CD4-positive, alpha-beta T cell (primary cell): ENCODE results near the gene FILIP1. TPM values are rescaled to one million over a fixed set of nuclear protein-coding genes. Genes with fewer than 3 reads are reported as not detected.

Experiments used
- ATAC-seq: fragments of 200-7000 bp; cut with Tn5 transposase; one replicate; pipeline ENCODE4 v1.10.0; 2022; ENCODE audit warnings: mild to moderate bottlenecking; ENCODE audit not compliant: poor library complexity
- CTCF ChIA-PET: fragments of 350-600 bp; sonication (Branson Sonifier 250); formaldehyde crosslinking; loops from one replicate; lab custom pipeline; 2021; ENCODE audit warnings: antibody characterized with exemption, inconsistent platforms; lab: Charles Lee
- POLR2A ChIA-PET: fragments of 350-600 bp; sonication (Branson Sonifier 250); formaldehyde crosslinking; loops from one replicate; lab custom pipeline; 2021; ENCODE audit warnings: antibody characterized with exemption, inconsistent platforms; lab: Charles Lee
- DNase-seq, 14 experiments: peaks; one replicate each; pipeline ENCODE4 v3.0.0-alpha.2; 2013 to 2020; ENCODE audit warnings: mixed read lengths in 2 of 14
- H3K27ac ChIP-seq, 2 donors: one replicate each; pipeline versions ENCODE4 v1.5.1 to v1.7.0; 2013; ENCODE audit warnings: low read length in 2 of 2, low read depth in 1 of 2, mild to moderate bottlenecking in 1 of 2
- H3K27me3 ChIP-seq, 2 experiments: 1 replicate in 1 of 2; 2 replicates in 1 of 2; pipeline versions ENCODE4 v1.6.1 to v1.7.0; 2013; ENCODE audit warnings: low read length in 2 of 2, control low read depth in 1 of 2, mild to moderate bottlenecking in 1 of 2, moderate library complexity in 1 of 2; ENCODE audit not compliant: insufficient read depth in 2 of 2, control insufficient read depth in 1 of 2
- H3K36me3 ChIP-seq: one replicate; pipeline ENCODE4 v1.6.1; 2013; ENCODE audit warnings: low read length, control low read depth; ENCODE audit not compliant: insufficient read depth
- H3K4me1 ChIP-seq: one replicate; pipeline ENCODE4 v1.6.1; 2013; ENCODE audit warnings: low read length, control low read depth; ENCODE audit not compliant: insufficient read depth
- H3K4me3 ChIP-seq: one replicate; pipeline ENCODE4 v1.5.1; 2013; ENCODE audit warnings: mild to moderate bottlenecking, low read length, moderate library complexity
- H3K9me3 ChIP-seq, 2 experiments: 1 replicate in 1 of 2; 2 replicates in 1 of 2; pipeline versions ENCODE4 v1.6.1 to v1.7.0; 2013; ENCODE audit warnings: low read length in 2 of 2, mild to moderate bottlenecking in 2 of 2, control low read depth in 1 of 2, moderate library complexity in 1 of 2; ENCODE audit not compliant: control insufficient read depth in 1 of 2, insufficient read depth in 1 of 2
- H3K27ac Mint-ChIP-seq: one replicate; pipeline ENCODE4 v1.8.0; 2020; ENCODE audit warnings: mixed read lengths
- H3K27me3 Mint-ChIP-seq: one replicate; pipeline ENCODE4 v1.8.0; 2021; ENCODE audit warnings: mixed read lengths
- H3K36me3 Mint-ChIP-seq: one replicate; pipeline ENCODE4 v1.8.0; 2021; ENCODE audit warnings: low read depth, mixed read lengths
- H3K4me1 Mint-ChIP-seq: one replicate; pipeline ENCODE4 v1.8.0; 2021; ENCODE audit warnings: low read depth, mixed read lengths
- H3K4me3 Mint-ChIP-seq: one replicate; pipeline ENCODE4 v1.8.0; 2020; ENCODE audit warnings: mild to moderate bottlenecking, mixed read lengths
- H3K9me3 Mint-ChIP-seq: one replicate; pipeline ENCODE4 v1.8.0; 2020; ENCODE audit warnings: mixed read lengths
- CTCF ChIP-seq: fragments of 200-600 bp; IDR thresholded peaks from one replicate; pipeline ENCODE4 v1.8.0; 2022; ENCODE audit warnings: antibody characterized with exemption, mild to moderate bottlenecking
- intact Hi-C, 2 experiments: fragments of 100-400 bp; cut with DNase I in 1 of 2; cut with micrococcal nuclease in 1 of 2; formaldehyde crosslinking; loops; one replicate each; pipeline versions ENCODE4 v1.15.1 to v1.9.0; 2023 to 2025; cut with DNase I, micrococcal nuclease
- polyA plus RNA-seq, 2 donors: library from polyadenylated mRNA; unstranded; fragments of 120-200 nt; gene quantifications; one replicate each; pipeline ENCODE4 v1.2.1, GENCODE V29; 2013
- total RNA-seq, 174 experiments: library from RNA in 2 of 174; stranded (reverse) in 2 of 174; gene quantifications; one replicate each; pipeline ENCODE4 v1.2.3 and lab custom pipeline; 2021 to 2026

Gene FILIP1
- total RNA-seq, result under 1 TPM in 1 of 2 experiments, not detected in 1; 0.06 TPM
- polyA plus RNA-seq (2013, experiment 1 of 2), result 0.10 TPM
- polyA plus RNA-seq (2013, experiment 2 of 2), result 1.1 TPM
- 0 to 0.60 (median 0) reads per million in 172 experiments for total RNA-seq (lab: John Stamatoyannopoulos, UW)

GRCh38 chr6:75493400-75494064, at the start of gene FILIP1:
FILIP1 (minus strand) TSS chr6:75493800; CDS start chr6:75414972, 78,828 bp downstream.
- DNase-seq, result no peak
- no peaks in the 10 kb centered on the region for H3K4me1 Mint-ChIP-seq
- no peaks in the 10 kb centered on the region for H3K9me3 Mint-ChIP-seq
- H3K27me3 Mint-ChIP-seq, result peaks cover 64% of the 10 kb centered on the region
- no peak for ATAC-seq
- Histone ChIP-seq H3K9me3 (no peaks in the 10 kb centered on the region), H3K4me1 (peaks cover 2% of the 10 kb centered on the region), H3K27ac (no peak within 1 kb of the TSS), H3K36me3 (no peaks in the 10 kb centered on the region), H3K4me3 (no peak within 1 kb of the TSS), H3K27me3 (peaks cover 0 to 6% of the 10 kb centered on the region in 2 experiments)
- ChIA-PET POLR2A (no interaction called here), CTCF (no interaction called here)
- no peak for TF ChIP-seq CTCF
- intact Hi-C loops, result no loop called here
- no peaks in the 10 kb centered on the region for H3K36me3 Mint-ChIP-seq
- H3K27ac Mint-ChIP-seq, result no peak within 1 kb of the TSS
- no peak within 1 kb of the TSS for H3K4me3 Mint-ChIP-seq

- Histone ChIP-seq H3K36me3 (no peaks in the 10 kb centered on the region), H3K4me3 (no peak overlapping the region), H3K27ac (no peak overlapping the region), H3K4me1 (no peaks in the 10 kb centered on the region), H3K27me3 (peaks cover 0 to 2% of the 10 kb centered on the region in 2 experiments), H3K9me3 (no peaks in the 10 kb centered on the region)
- Mint-ChIP-seq H3K27me3 (peaks cover 26% of the 10 kb centered on the region), H3K4me1 (no peaks in the 10 kb centered on the region), H3K27ac (no peak overlapping the region), H3K9me3 (no peaks in the 10 kb centered on the region), H3K4me3 (no peak overlapping the region), H3K36me3 (no peaks in the 10 kb centered on the region)
- TF ChIP-seq CTCF, result no peak
- intact Hi-C loops, result no loop called here
- POLR2A ChIA-PET, result no interaction called here
- no peak for DNase-seq
- CTCF ChIA-PET, result no interaction called here
- ATAC-seq, result no peak
Observed at GRCh38 chr6:75543311-75543710, 49.7 kb upstream of the FILIP1 start.

GRCh38 chr6:75539136-75539535, 45.5 kb upstream of the FILIP1 start:
- POLR2A ChIA-PET, result no interaction called here
- no peak for TF ChIP-seq CTCF

More at GRCh38 chr6:75539136-75539535, 45.5 kb upstream of the FILIP1 start:
- no peaks in the 10 kb centered on the region for H3K9me3 ChIP-seq
- CTCF ChIA-PET, result no interaction called here
- Mint-ChIP-seq H3K4me3 (no peak overlapping the region), H3K9me3 (no peaks in the 10 kb centered on the region), H3K4me1 (no peaks in the 10 kb centered on the region), H3K36me3 (no peaks in the 10 kb centered on the region), H3K27me3 (peaks cover 38% of the 10 kb centered on the region), H3K27ac (no peak overlapping the region)
- DNase-seq (no peak), ATAC-seq (no peak)
- H3K27me3 ChIP-seq, result peaks cover 2 to 3% of the 10 kb centered on the region in 2 experiments
- no peak overlapping the region for H3K4me3 ChIP-seq
- no peak overlapping the region for H3K27ac ChIP-seq
- intact Hi-C loops, result no loop called here
- no peaks in the 10 kb centered on the region for H3K4me1 ChIP-seq
- no peaks in the 10 kb centered on the region for H3K36me3 ChIP-seq
